ENCODE measurements around the gene NHERF2.

The NHERF2 gene

DNA sequence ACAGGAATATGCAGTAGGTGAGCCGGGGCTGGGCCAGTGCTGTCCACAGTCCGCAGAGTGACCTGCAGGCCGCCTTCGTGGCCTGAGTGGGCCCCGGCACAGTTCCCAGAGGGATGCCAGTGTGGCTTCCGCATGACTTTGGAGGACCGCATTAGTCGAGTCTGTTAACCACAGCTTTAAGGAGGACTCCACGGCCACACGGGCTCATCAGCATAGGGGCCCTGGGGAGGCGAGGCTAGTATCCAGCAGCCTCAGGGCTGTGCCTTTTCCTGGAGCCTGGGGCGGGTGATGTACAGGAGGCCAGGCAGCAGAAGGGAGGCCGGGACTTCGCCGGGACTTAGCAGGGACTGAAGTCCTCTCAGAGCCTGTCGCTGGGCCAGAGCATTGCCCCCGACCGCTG lies 34.3 kb downstream of the NHERF2 start:
- no peak for DNase-seq (ENCODE audit: low read depth, low spot score)

GRCh38 chr16:2061526-2061925 lies 34.8 kb downstream of the NHERF2 start:
- no peak for DNase-seq (ENCODE audit: low read depth, low spot score)

DNA sequence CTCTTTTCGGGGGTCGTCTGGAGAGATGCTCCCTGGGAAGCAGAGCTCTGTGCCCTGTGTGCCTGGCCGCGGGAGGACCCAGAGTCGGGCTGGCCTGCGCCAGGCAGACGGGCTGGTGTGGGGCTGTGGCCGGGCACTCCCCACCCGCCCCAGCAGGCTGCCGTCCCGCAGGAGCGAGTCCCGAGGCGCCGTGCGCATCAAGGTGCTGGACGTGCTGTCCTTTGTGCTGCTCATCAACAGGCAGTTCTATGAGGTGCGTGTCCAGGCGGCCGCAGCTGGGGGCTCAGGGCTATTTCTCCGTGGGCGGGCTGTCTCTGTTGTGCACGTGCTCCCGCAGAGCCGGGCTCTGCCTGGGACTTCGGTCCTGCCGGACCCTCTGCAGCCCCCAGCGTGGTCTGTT lies 36.1 kb downstream of the NHERF2 start:
- no peak for DNase-seq (ENCODE audit: low read depth, low spot score)

DNA sequence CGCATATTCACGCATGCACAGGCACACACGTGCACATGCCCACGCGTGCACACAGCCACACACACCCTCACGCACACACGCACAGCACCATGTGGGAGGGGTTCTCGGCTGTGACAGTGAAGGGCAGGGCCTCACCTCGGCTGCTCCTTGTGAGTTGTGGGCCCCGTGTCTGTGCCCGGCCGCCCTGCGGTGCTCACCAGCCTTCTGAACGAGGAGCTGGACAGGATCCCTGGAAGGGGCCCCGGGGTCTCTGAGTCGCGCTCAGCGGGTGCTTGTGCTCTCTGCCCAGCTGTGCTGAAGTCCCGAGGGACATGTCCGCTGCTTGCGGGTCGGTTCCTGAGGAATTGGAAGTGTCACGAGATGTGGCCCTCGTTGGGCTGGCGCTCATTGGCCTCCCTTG lies 37.2 kb downstream of the NHERF2 start:
- no peak for DNase-seq (ENCODE audit: low read depth, low spot score)

- DNase-seq (ENCODE audit: low read depth, low spot score), result no peak
Measured at GRCh38 chr16:2064368-2064945, 37.8 kb downstream of the NHERF2 start.

DNA sequence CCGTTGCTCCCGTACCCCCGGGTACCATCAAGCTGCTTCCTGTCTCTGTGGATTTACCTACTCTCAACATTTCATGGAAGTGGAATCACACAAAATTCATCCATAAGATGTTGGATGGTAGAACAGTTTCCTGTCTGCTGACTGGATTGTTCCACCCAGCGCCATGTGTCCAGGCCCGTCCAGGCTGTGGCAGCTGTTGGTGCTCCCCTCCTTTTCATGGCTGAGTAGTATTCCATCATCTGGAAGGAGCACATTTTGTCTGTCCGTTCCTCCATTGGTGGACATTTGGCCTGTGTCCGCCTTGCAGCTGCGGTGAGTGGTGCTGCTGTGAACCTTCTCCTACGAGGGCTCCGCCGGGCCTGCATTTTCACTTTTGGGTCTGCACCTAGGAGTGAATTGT lies 39.4 kb downstream of the NHERF2 start:
- no peak for DNase-seq (ENCODE audit: low read depth, low spot score)

GRCh38 chr16:2070576-2071453 lies 44.1 kb downstream of the NHERF2 start:
- DNase-seq (ENCODE audit: low read depth, low spot score), result no peak

- no peak for DNase-seq (ENCODE audit: low read depth, low spot score)
Measured at GRCh38 chr16:2071454-2072202, 44.9 kb downstream of the NHERF2 start.

- no peak for DNase-seq (ENCODE audit: low read depth, low spot score)
Measured at GRCh38 chr16:2072926-2073325, 46.2 kb downstream of the NHERF2 start.

GRCh38 chr16:2074071-2074470 lies 47.4 kb downstream of the NHERF2 start:
- DNase-seq (ENCODE audit: low read depth, low spot score), result no peak

DNA sequence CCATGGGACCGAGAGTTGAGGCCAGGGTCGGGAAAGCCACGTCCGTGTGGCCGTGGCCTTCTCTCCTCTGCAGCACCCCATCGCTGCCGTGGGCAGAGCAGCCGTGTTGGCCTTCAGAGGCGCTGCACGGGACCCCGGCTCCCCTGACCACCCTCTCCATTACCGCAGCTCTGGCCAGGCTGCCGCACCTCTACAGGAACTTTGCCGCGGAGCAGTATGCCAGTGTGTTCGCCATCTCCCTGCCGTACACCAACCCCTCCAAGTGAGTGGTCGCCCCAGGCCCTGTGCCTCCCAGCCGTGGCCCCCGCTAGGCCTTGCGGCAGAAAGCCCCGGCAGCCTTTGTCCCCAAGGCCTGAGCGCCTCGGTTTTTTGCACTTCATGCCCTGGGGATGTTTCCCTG lies 48.9 kb downstream of the NHERF2 start:
- no peak for DNase-seq (ENCODE audit: low read depth, low spot score)

- DNase-seq (ENCODE audit: low read depth, low spot score), result no peak
Measured at GRCh38 chr16:2076072-2076865, 49.6 kb downstream of the NHERF2 start.

GRCh38 chr16:2077016-2077415 lies 50.3 kb downstream of the NHERF2 start:
- DNase-seq (ENCODE audit: low read depth, low spot score), result no peak

GRCh38 chr16:2077696-2078095 lies 51.0 kb downstream of the NHERF2 start:
- no peak for DNase-seq (ENCODE audit: low read depth, low spot score)

DNA sequence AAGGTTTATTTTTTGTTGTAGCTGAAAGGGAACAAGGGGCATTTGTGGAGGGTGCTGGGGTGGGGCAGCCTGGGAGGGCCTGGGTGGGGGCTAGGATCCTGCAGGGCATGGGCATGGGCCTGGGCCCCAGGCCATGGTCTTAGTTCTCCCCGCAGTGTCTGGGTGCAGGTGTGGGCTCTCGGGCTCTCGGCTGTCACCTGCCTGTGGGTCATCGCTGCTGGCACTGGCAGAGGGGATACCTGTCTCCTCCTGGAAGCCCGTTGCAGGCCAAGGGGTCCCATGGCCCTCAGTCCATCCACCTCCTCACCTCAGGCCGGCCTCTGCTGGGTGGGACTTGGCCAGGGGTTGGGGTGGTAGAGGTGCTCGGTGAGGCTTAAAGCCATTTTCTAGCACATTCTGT lies 51.4 kb downstream of the NHERF2 start:
- DNase-seq (ENCODE audit: low read depth, low spot score), result no peak

DNA sequence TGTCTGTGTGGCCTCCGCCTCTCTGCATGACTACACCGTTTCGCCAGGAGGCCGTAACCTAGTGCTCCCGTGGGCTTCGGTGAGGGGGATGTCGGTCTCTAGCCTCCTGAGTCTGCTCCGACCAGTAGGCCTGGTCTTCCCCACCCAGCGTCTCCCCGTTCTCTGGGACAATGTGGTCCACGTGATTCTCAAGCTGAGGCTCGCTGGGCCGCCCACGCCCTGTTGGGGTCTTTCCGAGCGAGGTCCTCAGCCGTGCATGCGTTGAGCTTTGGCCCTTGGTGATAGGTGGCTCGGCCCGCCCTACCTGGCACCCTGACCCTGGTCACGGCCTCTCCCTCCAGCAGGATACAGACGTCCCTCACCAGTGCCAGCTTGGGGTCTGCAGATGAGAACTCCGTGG lies 52.0 kb downstream of the NHERF2 start:
- no peak for DNase-seq (ENCODE audit: low read depth, low spot score)

DNA sequence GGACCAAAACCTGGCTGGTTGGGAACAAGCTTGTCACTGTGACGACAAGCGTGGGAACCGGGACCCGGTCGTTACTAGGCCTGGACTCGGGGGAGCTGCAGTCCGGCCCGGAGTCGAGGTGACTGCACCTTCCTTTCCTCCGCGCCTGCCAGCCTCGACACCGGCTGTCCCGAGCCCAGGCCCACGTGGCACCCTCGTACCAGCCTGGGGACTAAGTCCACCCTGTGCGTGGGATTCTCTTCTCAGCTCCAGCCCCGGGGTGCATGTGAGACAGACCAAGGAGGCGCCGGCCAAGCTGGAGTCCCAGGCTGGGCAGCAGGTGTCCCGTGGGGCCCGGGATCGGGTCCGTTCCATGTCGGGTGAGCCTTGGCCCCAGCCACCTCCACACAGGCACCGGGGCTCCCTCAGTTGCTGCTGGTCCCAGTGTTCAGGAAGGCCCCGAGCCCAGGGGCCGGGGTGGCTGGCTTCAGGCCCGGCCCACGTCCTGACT lies 52.7 kb downstream of the NHERF2 start:
- DNase-seq (ENCODE audit: low read depth, low spot score), result no peak

DNA sequence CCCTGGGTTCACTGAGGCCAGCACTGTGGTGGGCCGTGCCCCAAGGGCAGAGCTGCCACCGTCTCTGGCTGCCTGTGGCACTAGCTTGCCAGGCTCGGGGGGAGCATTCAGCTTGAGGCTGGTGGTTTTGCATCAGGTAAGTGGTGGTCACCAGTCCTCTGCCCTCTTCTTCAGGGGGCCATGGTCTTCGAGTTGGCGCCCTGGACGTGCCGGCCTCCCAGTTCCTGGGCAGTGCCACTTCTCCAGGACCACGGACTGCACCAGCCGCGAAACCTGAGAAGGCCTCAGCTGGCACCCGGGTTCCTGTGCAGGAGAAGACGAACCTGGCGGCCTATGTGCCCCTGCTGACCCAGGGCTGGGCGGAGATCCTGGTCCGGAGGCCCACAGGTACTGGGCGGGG lies 53.3 kb downstream of the NHERF2 start:
- no peak for DNase-seq (ENCODE audit: low read depth, low spot score)

- no peak for DNase-seq (ENCODE audit: low read depth, low spot score)
Measured at GRCh38 chr16:2081201-2082084, 54.7 kb downstream of the NHERF2 start.

- DNase-seq (ENCODE audit: low read depth, low spot score), result no peak
Measured at GRCh38 chr16:2082171-2082982, 55.7 kb downstream of the NHERF2 start.

Measured in activated naive CD8-positive, alpha-beta T cell treated with anti-CD3 and anti-CD28 coated beads, Interleukin-2, amount 50 U/mL, for 16 hours (primary cell).